Fibroblast of skin of abdomen (primary cell): Measurements from ENCODE around the gene UBB.
A peak's percentile ranks its signal among the peaks of the same experiment; 100 is the strongest.

Experiments
- DNase-seq: peaks from one replicate; pipeline ENCODE4 v3.0.0-alpha.2; 2013

UBB gene

DNA sequence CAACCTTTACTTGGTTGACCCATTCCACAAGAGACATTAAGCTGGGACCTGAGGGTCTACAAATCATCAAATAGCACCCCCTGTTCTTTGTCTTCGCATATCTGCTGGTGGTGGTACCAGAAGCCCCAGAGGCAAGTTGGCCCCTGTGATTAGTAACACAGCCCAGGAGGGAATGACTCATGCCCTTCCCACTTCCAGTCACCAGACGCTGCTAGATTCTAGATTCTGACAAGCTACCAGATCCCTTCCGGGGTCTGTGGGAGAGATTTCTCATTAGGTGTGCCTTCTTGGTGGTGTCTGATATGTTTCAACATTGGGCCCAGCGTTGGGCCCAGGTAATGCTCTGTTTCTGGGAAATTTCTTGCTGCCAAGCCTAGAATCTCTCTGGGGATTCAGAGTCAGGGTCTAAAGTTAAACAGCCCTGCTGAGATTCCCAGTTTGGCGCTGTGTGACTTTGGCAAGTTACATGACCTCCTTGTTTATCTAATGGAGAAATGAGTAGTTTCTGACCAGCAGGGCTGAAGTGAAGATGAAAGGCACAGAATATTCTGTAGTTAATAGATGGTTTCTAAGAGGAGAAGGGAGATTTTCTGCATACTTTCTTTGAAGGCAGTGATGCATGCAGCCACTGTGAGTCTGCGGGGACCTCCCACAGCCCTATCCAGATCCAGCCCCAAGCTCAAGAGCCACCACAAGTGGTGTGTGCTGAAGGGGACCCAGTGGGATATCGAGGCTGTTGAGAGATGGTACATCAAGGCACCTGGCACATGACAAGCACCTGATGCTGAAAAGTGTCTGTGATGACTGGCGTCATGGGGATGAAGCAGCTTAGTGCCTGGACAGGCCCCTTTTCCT, 38.4 kb downstream of the UBB start:
- peak; percentile 88 for DNase-seq

DNA sequence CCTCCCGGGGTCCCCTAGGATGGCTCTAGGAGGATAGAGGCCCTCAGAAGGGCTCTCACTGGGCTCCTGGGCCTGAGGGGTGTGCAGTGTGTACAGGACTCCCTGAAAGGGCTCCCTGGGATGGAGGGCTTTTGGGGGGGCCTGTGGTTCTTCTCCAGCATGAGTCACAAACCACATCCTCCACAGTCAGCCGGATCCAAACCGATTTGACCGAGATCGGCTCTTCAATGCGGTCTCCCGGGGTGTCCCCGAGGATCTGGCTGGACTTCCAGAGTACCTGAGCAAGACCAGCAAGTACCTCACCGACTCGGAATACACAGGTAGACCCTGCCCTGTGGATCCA, 39.0 kb downstream of the UBB start:
- peak; percentile 87 for DNase-seq

DNA sequence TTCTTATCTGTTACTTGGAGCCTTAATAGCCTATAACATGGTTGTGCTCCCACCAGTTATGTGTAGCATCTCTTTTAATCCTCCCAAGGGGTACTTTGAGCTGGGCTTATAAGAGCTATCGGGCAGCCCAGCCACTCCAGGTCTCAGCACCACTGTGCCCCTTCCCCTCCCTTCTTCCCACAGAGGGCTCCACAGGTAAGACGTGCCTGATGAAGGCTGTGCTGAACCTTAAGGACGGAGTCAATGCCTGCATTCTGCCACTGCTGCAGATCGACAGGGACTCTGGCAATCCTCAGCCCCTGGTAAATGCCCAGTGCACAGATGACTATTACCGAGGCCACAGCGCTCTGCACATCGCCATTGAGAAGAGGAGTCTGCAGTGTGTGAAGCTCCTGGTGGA, 41.5 kb downstream of the UBB start:
- no peak for DNase-seq

DNA sequence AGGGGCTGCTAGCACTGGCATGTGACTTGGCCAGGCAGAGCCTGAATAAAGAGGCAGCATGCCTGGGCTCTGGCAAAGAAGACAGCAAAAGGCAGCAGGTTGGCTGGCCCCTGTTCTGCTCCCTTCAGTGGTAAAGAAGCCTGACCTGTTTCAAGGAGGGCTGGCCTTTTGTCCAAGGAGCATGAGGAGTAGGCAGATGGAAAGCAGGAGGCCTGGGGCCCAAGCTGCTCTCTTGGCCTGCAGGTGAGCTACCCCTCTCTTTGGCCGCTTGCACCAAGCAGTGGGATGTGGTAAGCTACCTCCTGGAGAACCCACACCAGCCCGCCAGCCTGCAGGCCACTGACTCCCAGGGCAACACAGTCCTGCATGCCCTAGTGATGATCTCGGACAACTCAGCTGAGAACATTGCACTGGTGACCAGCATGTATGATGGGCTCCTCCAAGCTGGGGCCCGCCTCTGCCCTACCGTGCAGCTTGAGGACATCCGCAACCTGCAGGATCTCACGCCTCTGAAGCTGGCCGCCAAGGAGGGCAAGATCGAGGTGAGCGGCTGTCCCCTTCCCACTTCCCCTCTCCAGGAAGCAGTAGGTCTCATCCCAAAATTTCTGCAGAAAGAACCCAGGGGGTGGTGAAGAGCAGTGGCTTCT, 42.5 kb downstream of the UBB start:
- DNase-seq = no peak

DNA sequence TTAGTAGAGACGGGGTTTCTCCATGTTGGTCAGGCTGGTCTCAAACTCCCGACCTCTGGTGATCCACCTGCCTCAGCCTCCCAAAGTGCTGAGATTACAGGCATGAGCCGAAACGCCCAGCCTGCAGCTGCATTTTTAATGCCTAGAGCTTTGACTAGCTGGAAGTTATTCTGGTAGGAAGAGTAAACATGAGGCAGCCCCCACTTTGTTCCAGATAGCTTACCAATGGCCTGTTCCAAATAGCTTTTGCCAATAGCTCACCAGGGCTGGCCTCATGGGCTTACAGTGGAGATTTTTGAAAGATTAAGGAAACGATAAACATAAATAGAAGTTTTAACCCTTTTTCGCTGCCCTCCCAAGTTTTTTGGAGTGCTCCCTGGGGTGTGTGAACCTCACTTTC, 44.3 kb downstream of the UBB start:
- no peak for DNase-seq

DNA sequence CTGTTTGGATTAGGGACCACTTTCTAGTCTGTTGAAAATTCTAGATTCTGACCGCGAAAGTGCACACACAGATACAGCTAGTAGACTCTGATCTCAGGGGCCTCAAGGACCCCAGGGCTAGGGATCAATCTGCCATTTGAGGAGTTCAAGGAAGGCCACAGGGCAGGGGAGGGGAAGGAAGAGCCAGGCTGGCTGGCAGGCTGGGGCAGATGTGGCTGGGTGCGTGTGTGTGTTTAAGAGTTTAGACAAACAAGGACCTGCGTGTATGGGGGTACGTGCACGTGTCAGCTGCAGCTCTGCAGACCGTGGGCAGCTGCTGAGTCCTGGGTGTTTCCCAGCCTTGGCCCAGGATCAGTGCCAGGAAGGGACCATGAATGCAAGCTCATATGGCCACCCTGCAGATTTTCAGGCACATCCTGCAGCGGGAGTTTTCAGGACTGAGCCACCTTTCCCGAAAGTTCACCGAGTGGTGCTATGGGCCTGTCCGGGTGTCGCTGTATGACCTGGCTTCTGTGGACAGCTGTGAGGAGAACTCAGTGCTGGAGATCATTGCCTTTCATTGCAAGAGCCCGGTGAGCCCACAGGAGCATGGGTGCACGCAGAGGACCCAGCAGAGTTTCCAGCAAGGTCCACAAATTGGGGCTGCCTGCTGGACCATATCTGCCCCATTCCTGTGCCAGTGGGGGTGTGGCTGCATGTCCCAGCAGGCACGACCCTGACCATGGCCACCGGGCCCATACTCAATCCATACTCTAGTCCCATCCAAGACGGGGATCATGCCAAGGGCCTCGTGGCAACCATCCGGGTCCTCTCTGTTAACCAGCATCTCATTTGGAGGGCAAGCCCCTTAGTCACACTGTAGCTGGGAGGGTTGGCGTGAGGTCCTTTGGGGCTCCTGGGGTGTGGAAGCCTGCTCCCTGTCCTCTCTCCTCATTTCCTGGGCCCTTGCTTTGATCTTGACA, 45.1 kb downstream of the UBB start:
- DNase-seq = no peak

DNA sequence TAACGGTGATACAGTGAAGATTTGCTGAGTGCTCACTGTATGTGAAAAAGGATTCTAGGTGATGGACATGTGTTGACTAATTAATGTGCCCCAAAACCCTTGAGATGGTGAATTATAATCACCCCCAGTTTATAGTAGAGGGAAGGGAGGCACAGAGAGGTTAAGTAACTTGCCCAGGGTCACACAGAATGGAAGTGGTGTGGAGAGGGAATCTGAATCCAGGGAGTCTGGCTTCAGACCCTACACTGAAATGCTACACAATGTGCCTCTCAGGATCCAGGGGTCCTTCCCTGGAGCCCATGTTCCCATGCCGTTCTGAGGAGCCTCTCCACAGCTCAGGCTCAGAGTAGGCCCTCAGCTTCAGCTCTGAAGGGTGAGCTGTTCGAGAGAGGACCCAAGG, 46.1 kb downstream of the UBB start:
- no peak for DNase-seq

DNA sequence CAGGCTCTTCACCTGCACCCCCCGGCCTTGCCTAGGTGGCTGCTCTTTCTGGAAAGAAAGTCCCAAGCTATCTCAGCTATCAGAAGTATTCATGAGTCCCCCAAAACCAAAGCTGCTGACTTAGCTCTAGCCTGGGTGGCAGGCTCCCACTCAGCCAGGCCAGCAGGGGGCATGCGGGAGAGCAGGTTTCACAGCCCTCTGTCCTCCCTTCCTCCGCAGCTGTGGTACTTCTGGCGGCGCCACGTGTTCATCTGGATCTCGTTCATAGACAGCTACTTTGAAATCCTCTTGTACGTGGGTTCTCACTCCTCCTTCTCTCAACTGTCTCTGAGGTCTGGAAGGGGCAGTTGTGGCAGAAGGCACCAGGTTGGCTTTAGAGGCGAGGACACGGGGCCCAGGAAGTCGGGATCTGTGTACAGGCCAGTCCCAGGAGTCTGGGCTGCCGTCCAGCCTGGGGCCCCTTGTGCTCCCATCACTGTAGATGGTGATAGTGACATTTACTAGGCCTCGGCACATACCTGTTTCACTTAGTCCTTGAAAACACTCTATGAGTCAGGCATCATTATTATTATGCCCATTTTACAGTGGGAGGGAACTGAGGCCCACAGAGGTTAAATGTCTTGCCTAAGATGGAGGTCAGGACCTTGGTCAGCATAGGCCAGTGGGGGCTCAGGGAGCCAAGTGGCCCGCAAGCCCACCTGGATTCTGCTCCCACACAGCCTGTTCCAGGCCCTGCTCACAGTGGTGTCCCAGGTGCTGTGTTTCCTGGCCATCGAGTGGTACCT, 47.4 kb downstream of the UBB start:
- peak; percentile 75 for DNase-seq

DNA sequence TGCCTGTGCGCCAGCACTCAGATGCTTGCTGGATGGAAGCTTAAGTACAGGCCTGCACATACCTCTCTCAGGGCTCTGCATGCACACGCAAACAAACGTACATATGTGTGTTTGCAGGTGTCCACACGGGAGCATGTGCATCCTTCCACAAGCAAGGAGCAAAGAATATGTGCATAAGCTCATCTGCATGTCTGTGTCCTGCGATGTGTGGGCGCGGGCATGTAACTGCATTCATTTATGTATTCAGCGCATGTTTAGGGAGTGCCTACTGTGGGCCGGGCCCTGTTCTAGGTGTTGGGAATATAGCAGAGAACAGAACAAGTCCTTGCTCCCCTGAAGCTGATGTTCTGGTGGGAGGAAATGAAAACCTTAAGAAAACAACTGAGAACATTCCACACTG, 48.2 kb downstream of the UBB start:
- no peak for DNase-seq

DNA sequence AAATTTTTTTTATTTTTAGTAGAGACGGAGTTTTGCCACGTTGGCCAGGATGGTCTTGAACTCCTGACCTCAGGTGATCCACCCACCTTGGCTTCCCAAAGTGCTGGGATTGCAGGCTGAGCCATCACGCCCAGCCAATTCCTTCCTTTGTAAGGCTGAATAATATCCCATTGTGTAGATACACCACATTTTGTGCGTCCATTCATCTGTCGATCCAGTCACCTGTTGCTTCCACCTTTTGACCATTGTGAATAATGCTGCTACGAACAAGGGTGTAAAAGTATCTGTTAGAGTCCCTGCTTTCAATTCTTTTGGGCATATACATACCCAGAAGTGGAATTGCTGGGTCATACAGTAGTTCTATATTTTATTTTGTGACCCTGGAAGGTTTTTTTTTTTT, 49.8 kb downstream of the UBB start:
- DNase-seq = no peak

DNA sequence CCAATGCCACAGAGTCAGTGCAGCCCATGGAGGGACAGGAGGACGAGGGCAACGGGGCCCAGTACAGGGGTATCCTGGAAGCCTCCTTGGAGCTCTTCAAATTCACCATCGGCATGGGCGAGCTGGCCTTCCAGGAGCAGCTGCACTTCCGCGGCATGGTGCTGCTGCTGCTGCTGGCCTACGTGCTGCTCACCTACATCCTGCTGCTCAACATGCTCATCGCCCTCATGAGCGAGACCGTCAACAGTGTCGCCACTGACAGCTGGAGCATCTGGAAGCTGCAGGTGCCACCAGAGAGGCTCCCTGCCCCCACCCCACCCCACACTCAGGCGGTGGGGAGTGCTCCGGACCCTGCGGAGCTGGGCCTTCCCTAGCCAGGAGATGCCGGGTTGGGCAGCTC, 51.1 kb downstream of the UBB start:
- no peak for DNase-seq
